ENCODE data around the gene DEPDC1. TPM values are rescaled to one million over a fixed set of nuclear protein-coding genes. Genes with fewer than 3 reads are reported as not detected.

The DEPDC1 gene
- total RNA-seq, 2 experiments from 2014 or later, result 16.5 to 17.8 TPM

DNA sequence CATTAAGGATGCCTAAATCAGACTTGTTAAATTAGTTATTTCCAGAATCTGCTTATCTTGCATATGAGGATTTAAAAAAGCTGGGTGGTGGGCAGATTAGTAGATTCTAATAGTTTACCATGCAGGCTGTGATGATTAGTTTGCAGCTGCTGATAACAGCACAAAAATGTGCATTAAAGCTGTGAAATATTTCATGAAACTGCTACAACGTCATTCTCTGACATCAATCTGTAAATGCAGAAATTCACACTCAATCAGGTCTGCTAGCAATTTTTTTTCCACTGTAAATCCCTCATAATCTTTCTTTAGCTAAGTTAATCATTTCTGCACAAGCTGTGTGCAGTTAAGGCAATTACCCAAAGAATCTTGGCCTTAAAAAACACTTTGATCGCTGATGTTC is 37.8 kb downstream of the DEPDC1 start:
- POLR2A ChIA-PET, result no interaction called here
- Mint-ChIP-seq H3K36me3 (no peaks in the 10 kb centered on the region), H3K4me1 (no peaks in the 10 kb centered on the region), H3K27me3 (peaks cover 5% of the 10 kb centered on the region), H3K4me3 (no peak overlapping the region), H3K9me3 (no peaks in the 10 kb centered on the region), H3K27ac (no peak overlapping the region)
- DNase-seq, result no peak
- ATAC-seq (ENCODE audit: low read depth), result no peak

DNA sequence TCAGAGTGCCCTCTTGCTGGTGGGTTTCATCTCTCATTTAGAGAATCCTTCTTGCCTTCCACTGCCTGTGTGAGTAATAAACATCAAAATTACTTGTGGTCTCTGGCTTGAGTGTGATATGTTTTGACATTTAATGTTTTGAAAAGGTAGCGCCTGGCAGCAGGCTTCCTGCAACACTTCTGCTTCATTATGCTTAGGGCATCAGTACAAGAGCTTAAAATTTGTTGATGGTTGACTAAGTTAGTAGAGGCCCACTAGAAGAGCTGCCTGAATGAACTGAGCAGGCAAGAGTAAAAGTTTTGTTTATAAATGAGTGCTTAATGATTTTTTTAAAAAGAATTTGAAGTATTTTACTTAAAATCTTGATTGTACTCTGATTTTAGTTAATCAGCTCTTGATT is 40.7 kb downstream of the DEPDC1 start:
- Mint-ChIP-seq H3K4me3 (no peak overlapping the region), H3K27ac (no peak overlapping the region), H3K4me1 (no peaks in the 10 kb centered on the region), H3K27me3 (peaks cover 5% of the 10 kb centered on the region), H3K36me3 (no peaks in the 10 kb centered on the region), H3K9me3 (no peaks in the 10 kb centered on the region)
- POLR2A ChIA-PET, result no interaction called here
- no peak for DNase-seq
- ATAC-seq (ENCODE audit: low read depth), result no peak

DNA sequence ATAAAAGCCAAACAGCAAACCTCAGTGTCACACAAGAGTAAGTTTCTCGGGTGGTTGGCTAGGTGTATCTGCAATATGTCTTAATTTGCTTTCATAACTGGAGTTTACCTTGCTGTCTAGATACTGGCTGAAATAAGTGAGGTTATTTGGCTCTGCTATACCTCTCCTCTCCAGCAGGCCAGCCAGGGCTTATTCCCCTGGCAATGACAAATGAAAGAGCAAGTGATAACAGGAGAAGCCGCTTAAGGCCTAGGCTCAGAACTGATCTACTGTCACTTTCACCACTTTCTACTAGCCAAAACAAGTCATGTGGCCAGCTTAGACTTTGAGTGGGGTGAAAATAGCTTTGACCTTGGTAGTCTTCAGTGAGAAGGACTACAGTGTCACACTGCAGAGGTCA is 42.3 kb downstream of the DEPDC1 start:
- POLR2A ChIA-PET, result no interaction called here
- no peak for ATAC-seq (ENCODE audit: low read depth)
- Mint-ChIP-seq H3K9me3 (no peaks in the 10 kb centered on the region), H3K27me3 (peaks cover 2% of the 10 kb centered on the region), H3K27ac (no peak overlapping the region), H3K36me3 (no peaks in the 10 kb centered on the region), H3K4me1 (no peaks in the 10 kb centered on the region), H3K4me3 (no peak overlapping the region)
- no peak for DNase-seq

- Mint-ChIP-seq H3K4me3 (no peak overlapping the region), H3K9me3 (no peaks in the 10 kb centered on the region), H3K36me3 (no peaks in the 10 kb centered on the region), H3K27me3 (peaks cover 2% of the 10 kb centered on the region), H3K27ac (no peak overlapping the region), H3K4me1 (no peaks in the 10 kb centered on the region)
- DNase-seq (no peak), ATAC-seq (ENCODE audit: low read depth) (no peak)
- POLR2A ChIA-PET, result no interaction called here
These were observed 43.7 kb downstream of the DEPDC1 start for GRCh38 chr1:68453060-68453670.

- H3K4me1 Mint-ChIP-seq, result no peaks in the 10 kb centered on the region
- H3K4me3 Mint-ChIP-seq, result no peak within 1 kb of the TSS
- ATAC-seq (ENCODE audit: low read depth) (no peak), DNase-seq (no peak)
- no peaks in the 10 kb centered on the region for H3K9me3 Mint-ChIP-seq
- H3K27ac Mint-ChIP-seq, result no peak within 1 kb of the TSS
- H3K36me3 Mint-ChIP-seq, result no peaks in the 10 kb centered on the region
- POLR2A ChIA-PET, result no interaction called here
- no peaks in the 10 kb centered on the region for H3K27me3 Mint-ChIP-seq
These were observed 47.0 kb downstream of the DEPDC1 start, which contains the start of gene RPE65 for GRCh38 chr1:68449901-68450300. Gene RPE65, minus strand, starts transcription at chr1:68449954. Its CDS starts 49 bp downstream, at chr1:68449905.

- H3K36me3 Mint-ChIP-seq, result no peaks in the 10 kb centered on the region
- no peak overlapping the region for H3K27ac Mint-ChIP-seq
- no peaks in the 10 kb centered on the region for H3K27me3 Mint-ChIP-seq
- POLR2A ChIA-PET, result no interaction called here
- no peaks in the 10 kb centered on the region for H3K9me3 Mint-ChIP-seq
- no peaks in the 10 kb centered on the region for H3K4me1 Mint-ChIP-seq
- ATAC-seq (ENCODE audit: low read depth) (no peak), DNase-seq (no peak)
- H3K4me3 Mint-ChIP-seq, result no peak overlapping the region
These were observed 48.5 kb downstream of the DEPDC1 start for GRCh38 chr1:68448365-68448764.

- POLR2A ChIA-PET, result no interaction called here
- H3K4me3 Mint-ChIP-seq, result no peak overlapping the region
- no peak for ATAC-seq (ENCODE audit: low read depth)
These were observed 51.2 kb downstream of the DEPDC1 start for GRCh38 chr1:68445709-68446108.

DNA sequence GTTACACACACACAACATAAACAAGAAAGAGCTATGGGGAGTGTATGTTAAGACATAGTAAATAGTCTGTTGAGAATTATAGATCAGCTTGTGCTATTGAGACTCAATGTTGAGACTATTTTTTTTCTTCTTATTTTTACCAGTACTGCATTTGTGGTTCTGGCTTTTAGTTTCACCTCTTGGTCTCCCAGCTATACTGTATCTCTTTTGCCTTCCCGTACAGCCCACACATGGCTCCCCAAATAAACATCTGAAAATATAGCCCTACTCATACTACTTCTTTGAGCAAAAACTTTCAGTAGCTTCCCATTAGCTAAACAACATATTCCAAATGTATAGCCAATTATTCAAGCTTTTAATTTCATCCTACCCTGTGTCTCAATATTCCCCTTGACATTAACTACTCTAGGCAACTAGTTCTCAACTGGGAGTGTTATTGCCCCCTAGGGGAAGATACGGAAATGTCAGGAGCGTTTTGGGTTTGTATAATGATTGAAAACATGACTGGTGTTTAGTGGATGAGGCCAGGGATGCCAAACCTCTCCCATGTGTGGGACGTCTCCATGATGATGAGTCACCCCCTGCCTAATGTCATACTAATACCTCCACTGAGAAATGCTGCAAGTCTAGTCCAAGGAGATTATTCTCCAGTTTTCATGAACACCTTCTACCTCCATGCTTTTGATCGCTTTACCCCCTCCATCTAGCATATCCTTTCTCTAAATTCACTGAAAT is 53.9 kb downstream of the DEPDC1 start:
- Mint-ChIP-seq H3K27ac (no peak overlapping the region), H3K27me3 (peaks cover 3% of the 10 kb centered on the region), H3K4me3 (no peak overlapping the region), H3K36me3 (no peaks in the 10 kb centered on the region), H3K9me3 (no peaks in the 10 kb centered on the region), H3K4me1 (no peaks in the 10 kb centered on the region)
- POLR2A ChIA-PET, result no interaction called here
- ATAC-seq (ENCODE audit: low read depth) (no peak), DNase-seq (no peak)

More at GRCh38 chr1:68445709-68446108, 51.2 kb downstream of the DEPDC1 start:
- DNase-seq, result no peak
- no peaks in the 10 kb centered on the region for H3K36me3 Mint-ChIP-seq
- H3K27ac Mint-ChIP-seq, result no peak overlapping the region
- no peaks in the 10 kb centered on the region for H3K4me1 Mint-ChIP-seq
- no peaks in the 10 kb centered on the region for H3K27me3 Mint-ChIP-seq
- H3K9me3 Mint-ChIP-seq, result no peaks in the 10 kb centered on the region

DNA sequence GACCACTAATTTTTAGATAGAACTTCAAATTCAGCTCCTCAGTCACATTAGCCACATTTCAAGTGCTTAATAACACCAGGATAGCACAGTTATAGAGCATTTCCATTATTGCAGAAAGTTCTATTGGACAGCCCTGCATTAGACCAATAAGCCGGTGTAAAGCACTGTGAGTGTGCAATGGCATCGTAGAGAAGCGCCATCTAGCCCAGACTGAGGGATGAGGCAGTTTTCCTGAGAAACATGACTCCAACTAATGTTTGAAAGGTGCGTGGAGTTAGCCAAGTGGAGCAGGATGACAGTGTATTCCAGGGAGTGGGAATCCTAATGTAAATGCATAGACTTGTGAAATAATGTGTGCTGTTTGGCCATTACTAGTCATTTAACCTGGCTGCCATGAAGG is 54.9 kb downstream of the DEPDC1 start:
- Mint-ChIP-seq H3K9me3 (no peaks in the 10 kb centered on the region), H3K4me1 (no peaks in the 10 kb centered on the region), H3K36me3 (no peaks in the 10 kb centered on the region), H3K27ac (no peak overlapping the region), H3K4me3 (no peak overlapping the region), H3K27me3 (peaks cover 3% of the 10 kb centered on the region)
- POLR2A ChIA-PET, result no interaction called here
- no peak for DNase-seq
- ATAC-seq (ENCODE audit: low read depth), result no peak

- no peak overlapping the region for H3K27ac Mint-ChIP-seq
- POLR2A ChIA-PET, result no interaction called here
- no peaks in the 10 kb centered on the region for H3K9me3 Mint-ChIP-seq
- peaks cover 5% of the 10 kb centered on the region for H3K27me3 Mint-ChIP-seq
- no peak overlapping the region for H3K4me3 Mint-ChIP-seq
- no peak for DNase-seq
- ATAC-seq (ENCODE audit: low read depth), result no peak
- no peaks in the 10 kb centered on the region for H3K36me3 Mint-ChIP-seq
- no peaks in the 10 kb centered on the region for H3K4me1 Mint-ChIP-seq
These were observed 58.6 kb downstream of the DEPDC1 start for GRCh38 chr1:68438310-68438709.

DNA sequence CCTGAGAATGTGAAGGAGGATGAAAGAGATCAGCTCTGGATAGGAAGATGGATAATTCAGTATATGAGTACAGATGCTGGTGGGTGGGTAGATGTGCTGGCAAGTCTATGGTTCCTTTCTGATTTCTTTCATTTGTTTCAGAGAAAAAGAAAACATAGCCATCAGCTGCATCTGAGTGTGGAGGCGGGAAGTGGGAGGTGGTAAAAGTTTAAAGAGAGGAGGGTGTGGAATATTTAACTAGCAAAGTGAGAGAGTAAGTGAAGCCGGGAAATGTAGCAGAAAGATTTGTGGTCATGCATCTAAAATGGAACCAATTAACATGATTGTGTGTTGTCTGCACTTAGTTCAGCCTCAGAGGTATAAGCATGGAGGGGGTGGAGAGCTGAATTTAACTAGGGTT is 63.5 kb downstream of the DEPDC1 start:
- no peak for ATAC-seq (ENCODE audit: low read depth)
- Mint-ChIP-seq H3K4me1 (no peaks in the 10 kb centered on the region), H3K27ac (no peak overlapping the region), H3K9me3 (no peaks in the 10 kb centered on the region), H3K36me3 (no peaks in the 10 kb centered on the region), H3K27me3 (peaks cover 2% of the 10 kb centered on the region), H3K4me3 (no peak overlapping the region)
- no peak for DNase-seq
- POLR2A ChIA-PET, result no interaction called here

- no peaks in the 10 kb centered on the region for H3K9me3 Mint-ChIP-seq
- no peak for ATAC-seq (ENCODE audit: low read depth)
These were observed 65.8 kb downstream of the DEPDC1 start for GRCh38 chr1:68431076-68431475.

GRCh38 chr1:68429233-68429808 is 67.6 kb downstream of the DEPDC1 start:
- Mint-ChIP-seq H3K4me3 (no peak overlapping the region), H3K27me3 (no peaks in the 10 kb centered on the region), H3K36me3 (no peaks in the 10 kb centered on the region), H3K4me1 (no peaks in the 10 kb centered on the region), H3K9me3 (no peaks in the 10 kb centered on the region), H3K27ac (no peak overlapping the region)
- POLR2A ChIA-PET, result no interaction called here
- ATAC-seq (ENCODE audit: low read depth), result no peak
- DNase-seq, result no peak

More at GRCh38 chr1:68431076-68431475, 65.8 kb downstream of the DEPDC1 start:
- Mint-ChIP-seq H3K4me3 (no peak overlapping the region), H3K36me3 (no peaks in the 10 kb centered on the region), H3K27me3 (no peaks in the 10 kb centered on the region), H3K4me1 (no peaks in the 10 kb centered on the region), H3K27ac (no peak overlapping the region)
- POLR2A ChIA-PET, result no interaction called here
- DNase-seq, result no peak

DNA sequence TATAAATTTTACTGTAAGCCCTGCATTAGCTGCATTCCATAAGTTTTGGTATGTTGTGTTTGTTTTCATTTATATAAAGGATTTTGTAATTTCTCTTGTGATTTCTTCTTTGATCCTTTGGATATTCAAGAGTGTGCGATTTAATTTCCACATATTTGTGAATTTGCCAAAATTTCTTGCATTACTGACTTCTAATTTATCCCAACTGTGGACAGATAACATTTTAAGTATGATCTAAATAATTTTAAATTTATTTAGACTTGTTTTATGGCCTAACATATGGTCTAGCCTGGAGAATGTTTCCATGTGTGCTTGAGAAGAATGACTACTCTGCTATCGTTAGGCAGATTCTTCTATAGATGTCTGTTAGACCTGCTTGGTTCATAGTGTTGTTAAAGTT is 70.3 kb downstream of the DEPDC1 start:
- Mint-ChIP-seq H3K27ac (no peak overlapping the region), H3K4me3 (no peak overlapping the region), H3K36me3 (no peaks in the 10 kb centered on the region), H3K9me3 (no peaks in the 10 kb centered on the region), H3K27me3 (no peaks in the 10 kb centered on the region), H3K4me1 (no peaks in the 10 kb centered on the region)
- no peak for ATAC-seq (ENCODE audit: low read depth)
- no peak for DNase-seq
- POLR2A ChIA-PET, result no interaction called here

Measured in activated naive CD8-positive, alpha-beta T cell treated with anti-CD3 and anti-CD28 coated beads, Interleukin-2, amount 10 ng/mL, durations not matched to agents 7 days and 5 days (primary cell).